HG03039 (cell line): ENCODE measurements around the gene IFT122.
"Not testable (repeated sequence)": the region's sequence is repeated elsewhere in the genome, so short reads cannot be mapped to it uniquely, and the experiment has no call there.

Experiments used
- ATAC-seq: cut with Tn5 transposase; IDR thresholded peaks from one replicate; pipeline ENCODE4 v1.9.1; 2021; ENCODE audit warnings: mild to moderate bottlenecking, moderate library complexity; ENCODE audit not compliant: unreplicated experiment

The IFT122 gene

DNA sequence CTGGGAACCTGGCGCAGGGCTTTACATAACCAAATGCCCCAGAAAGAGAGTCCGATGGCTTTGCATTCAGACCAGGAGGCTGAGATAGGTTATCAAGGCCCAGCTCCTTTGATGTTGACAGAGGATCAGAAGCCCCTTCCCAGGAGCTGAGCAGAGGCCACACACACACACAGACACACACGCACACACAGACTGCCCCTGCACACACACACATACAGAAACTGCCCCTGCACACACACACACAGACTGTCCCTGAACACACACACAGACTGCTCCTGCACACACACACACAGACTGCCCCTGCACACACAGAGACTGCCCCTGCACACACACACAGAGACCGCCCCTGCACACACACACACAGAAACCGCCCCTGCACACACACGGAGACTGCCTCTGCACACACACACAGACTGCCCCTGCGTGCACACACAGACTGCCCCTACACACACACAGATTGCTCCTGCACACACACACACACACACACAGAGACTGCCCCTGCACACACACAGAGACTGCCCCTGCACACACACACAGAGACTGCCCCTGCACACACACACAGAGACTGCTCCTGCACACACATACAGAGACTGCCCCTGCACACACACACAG is 75.9 kb downstream of the IFT122 start:
- ATAC-seq: not testable (repeated sequence)

GRCh38 chr3:129517516-129517915 is 77.5 kb downstream of the IFT122 start:
- ATAC-seq: no peak

- no peak for ATAC-seq
Observed at GRCh38 chr3:129518038-129518561, 78.1 kb downstream of the IFT122 start.

- no peak for ATAC-seq
Observed at GRCh38 chr3:129518581-129518980, 78.6 kb downstream of the IFT122 start.

- no peak for ATAC-seq
Observed at GRCh38 chr3:129519449-129519848, 79.4 kb downstream of the IFT122 start.

DNA sequence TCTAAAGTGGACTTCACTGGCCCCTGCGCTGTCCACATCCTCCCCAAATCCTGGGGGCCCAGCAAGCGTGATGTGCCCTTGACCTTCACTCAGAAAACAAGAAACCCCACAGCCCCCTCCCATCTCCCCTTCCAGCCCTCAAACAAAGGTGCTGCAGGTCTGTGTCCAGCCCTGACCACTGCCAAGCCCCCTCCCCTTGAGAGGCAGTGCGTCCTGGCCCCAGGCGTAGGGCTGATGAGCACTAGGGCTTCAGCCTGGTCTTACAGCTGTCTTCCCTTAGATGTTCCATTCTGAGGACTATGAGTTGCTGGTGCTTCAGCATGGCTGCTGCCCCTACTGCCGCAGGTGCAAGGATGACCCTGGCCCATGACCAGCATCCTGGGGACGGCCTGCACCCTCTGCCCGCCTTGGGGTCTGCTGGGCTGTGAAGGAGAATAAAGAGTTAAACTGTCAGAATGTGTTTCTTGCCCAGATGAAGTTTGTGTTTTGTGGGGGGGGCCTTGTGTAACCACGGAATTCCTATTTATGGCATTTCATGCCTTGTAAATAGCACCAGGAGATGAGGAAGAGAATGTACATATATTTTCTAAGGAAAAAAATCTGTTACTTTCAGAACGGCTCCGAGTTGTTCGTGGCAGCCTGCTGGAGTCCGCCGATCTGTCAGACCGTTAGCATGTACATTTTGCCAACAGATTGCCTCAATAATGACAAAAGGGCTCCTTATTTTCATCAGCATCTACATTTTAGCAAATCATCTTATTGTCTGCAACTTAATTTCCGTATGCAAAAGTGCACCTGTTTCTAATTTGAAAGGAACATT is 80.1 kb downstream of the IFT122 start:
- ATAC-seq: no peak

GRCh38 chr3:129520960-129521359 is 80.9 kb downstream of the IFT122 start:
- no peak for ATAC-seq

DNA sequence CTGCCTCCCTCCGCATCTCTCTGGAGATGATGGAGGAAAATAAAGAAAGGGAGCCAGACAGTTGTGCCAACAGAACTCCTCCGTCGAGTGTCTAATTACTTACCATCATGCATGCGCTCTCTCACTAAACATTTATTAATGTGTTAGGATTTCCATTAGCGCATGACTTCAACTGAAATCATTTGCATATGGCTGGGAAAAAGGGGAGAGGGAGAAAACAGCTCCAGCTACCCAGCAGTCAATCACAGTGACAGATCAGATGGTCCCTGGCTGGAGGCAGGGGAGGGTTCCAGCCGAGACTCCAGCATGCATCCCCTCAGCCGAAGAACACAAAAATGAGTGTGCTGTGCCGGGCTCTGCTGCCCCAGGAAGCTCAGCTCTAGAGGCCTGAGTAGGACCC is 81.6 kb downstream of the IFT122 start:
- ATAC-seq: no peak

DNA sequence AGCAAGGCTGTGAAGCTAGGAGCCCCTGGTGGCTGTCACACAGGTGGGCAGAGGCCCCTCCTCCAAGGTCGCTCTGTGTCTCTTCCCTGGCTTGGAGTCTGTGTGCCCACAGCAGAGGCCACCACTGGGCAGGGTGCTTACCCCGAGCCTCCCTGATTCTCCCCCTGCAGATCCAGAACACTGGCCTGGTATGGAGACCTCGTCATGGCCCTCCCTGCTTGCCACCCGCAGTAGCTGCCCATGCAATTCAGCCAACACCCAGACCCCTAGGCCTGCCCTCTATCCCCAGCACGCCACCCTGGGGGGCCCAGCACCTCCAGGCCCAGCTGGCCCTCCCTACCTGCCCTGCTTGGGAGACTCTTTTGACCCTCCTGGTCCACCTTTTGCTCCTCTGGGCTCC is 82.9 kb downstream of the IFT122 start:
- no peak for ATAC-seq

DNA sequence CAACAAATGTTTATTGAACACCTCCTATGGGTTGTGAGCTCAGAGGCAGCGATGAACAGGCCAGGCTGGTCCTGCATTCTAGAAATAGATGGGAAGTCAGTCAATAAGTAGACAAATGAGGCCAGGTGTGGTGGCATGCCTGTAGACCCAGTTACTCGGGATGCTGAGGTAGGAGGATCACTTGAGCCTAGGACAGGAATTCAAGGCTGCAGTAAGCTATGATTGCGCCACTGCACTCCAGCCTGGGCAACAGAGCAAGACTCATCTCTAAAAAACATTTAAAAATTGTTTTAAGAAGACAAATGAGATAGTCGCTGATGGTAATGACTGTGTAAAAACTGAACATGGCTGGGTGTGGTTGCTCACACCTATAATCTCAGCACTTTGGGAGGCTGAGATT is 84.1 kb downstream of the IFT122 start:
- ATAC-seq: no peak

DNA sequence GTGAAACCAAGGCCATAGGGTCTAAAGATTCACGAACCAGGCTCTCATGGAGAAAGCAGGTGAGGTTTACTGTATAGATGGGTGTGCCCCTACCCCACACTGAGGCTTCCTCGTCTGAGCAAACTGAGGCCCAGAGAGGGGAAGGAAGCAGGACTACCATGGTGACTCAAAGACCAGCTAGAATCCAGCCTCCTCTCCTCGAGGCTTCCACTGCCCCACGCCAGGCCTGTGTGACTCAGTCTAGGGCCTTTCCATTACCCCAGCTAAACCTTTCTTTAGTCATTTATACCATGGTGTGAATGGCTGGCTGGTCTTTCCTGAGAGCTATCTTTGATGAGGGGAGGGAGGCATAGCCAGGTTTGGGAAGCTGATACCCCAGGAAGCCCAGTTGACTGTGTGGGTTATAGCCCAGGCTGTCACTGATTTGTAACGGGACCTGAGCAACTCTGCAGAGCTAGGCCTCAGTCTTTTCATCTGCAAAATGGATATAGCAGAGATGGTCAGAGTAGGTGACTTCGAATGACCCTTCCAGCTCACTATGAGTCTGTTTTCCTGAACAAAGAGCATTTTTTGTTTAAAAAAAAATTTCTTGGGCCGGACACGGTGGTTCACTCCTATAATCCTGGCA is 85.4 kb downstream of the IFT122 start:
- no peak for ATAC-seq

- ATAC-seq: peak; percentile 88
Observed at GRCh38 chr3:129526121-129526900, 86.3 kb downstream of the IFT122 start.

- ATAC-seq: no peak
Observed at GRCh38 chr3:129527262-129527661, 87.2 kb downstream of the IFT122 start.

GRCh38 chr3:129528589-129529100 is 88.6 kb downstream of the IFT122 start, which contains the start of gene RHO:
Gene RHO, plus strand, starts transcription at chr3:129528639. Its CDS starts 95 bp downstream, at chr3:129528734.
- no peak for ATAC-seq

DNA sequence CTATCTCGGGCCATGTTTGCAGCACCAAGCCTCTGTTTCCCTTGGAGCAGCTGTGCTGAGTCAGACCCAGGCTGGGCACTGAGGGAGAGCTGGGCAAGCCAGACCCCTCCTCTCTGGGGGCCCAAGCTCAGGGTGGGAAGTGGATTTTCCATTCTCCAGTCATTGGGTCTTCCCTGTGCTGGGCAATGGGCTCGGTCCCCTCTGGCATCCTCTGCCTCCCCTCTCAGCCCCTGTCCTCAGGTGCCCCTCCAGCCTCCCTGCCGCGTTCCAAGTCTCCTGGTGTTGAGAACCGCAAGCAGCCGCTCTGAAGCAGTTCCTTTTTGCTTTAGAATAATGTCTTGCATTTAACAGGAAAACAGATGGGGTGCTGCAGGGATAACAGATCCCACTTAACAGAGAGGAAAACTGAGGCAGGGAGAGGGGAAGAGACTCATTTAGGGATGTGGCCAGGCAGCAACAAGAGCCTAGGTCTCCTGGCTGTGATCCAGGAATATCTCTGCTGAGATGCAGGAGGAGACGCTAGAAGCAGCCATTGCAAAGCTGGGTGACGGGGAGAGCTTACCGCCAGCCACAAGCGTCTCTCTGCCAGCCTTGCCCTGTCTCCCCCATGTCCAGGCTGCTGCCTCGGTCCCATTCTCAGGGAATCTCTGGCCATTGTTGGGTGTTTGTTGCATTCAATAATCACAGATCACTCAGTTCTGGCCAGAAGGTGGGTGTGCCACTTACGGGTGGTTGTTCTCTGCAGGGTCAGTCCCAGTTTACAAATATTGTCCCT is 89.6 kb downstream of the IFT122 start:
- no peak for ATAC-seq

- ATAC-seq: no peak
Observed at GRCh38 chr3:129530251-129530791, 90.3 kb downstream of the IFT122 start.

DNA sequence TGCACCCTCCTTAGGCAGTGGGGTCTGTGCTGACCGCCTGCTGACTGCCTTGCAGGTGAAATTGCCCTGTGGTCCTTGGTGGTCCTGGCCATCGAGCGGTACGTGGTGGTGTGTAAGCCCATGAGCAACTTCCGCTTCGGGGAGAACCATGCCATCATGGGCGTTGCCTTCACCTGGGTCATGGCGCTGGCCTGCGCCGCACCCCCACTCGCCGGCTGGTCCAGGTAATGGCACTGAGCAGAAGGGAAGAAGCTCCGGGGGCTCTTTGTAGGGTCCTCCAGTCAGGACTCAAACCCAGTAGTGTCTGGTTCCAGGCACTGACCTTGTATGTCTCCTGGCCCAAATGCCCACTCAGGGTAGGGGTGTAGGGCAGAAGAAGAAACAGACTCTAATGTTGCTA is 90.8 kb downstream of the IFT122 start:
- no peak for ATAC-seq

DNA sequence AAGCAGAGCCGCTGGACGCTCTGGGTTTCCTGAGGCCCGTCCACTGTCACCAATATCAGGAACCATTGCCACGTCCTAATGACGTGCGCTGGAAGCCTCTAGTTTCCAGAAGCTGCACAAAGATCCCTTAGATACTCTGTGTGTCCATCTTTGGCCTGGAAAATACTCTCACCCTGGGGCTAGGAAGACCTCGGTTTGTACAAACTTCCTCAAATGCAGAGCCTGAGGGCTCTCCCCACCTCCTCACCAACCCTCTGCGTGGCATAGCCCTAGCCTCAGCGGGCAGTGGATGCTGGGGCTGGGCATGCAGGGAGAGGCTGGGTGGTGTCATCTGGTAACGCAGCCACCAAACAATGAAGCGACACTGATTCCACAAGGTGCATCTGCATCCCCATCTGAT is 91.7 kb downstream of the IFT122 start:
- no peak for ATAC-seq

GRCh38 chr3:129532261-129532660 is 92.2 kb downstream of the IFT122 start:
- no peak for ATAC-seq

GRCh38 chr3:129533406-129533805 is 93.4 kb downstream of the IFT122 start:
- no peak for ATAC-seq
